ENCODE data around the gene TADA2A.
"Not testable (repeated sequence)": the region's sequence is repeated elsewhere in the genome, so short reads cannot be mapped to it uniquely, and the experiment has no call there.

The TADA2A gene

GRCh38 chr17:37400505-37400904 is 6.2 kb upstream of the TADA2A start:
- DNase-seq: no peak

DNA sequence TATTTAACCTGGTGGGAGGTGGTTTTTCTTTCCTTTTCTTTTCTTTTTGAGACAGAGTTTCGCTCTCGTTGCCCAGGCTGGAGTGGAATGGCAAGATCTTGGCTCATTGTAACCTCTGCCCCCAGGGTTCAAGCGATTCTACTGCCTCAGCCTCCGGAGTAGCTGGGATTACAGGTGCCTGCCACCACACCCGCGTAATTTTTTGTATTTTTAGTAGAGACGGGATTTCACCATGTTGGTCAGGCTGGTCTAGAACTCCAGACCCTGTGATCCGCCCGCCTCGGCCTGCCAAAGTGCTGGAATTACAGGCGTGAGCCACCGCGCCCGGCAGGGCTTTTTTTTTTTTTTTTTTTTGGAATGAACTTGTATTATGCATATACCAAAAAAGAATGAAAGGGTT is 1.2 kb upstream of the TADA2A start:
- not testable (repeated sequence) for DNase-seq

DNA sequence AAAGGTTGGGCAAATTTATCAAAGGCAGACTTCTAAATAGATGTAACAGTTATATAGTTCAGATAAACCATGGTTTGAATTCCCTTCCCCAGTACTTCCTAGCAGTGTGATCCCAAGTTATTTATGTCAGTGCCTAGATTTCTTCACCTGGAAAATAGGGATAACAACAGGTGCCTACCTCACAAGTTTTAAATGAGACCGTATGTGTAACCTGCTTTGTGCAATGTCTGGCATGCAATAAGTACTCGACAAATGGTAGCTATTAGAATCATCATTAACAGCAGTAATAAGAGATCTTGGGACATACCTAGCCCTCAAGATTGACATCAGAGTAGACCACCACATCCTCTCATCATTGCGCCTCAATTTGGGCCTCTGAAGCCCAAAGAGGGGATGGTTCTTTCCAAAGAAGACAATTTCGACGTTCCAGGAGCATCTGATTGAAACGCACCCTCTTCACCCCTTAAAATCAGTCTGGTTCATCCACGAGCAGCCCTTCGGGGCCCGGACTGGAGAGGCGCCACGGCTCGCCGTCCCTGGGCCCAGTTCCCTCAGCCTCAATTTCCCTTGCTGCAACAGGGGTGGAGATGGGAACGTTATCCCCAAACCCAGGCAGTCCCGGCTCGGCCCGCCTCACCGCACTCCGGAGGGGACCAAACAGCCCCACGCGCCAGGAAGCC is 591 bp upstream of the TADA2A start:
- no peak for DNase-seq

DNA sequence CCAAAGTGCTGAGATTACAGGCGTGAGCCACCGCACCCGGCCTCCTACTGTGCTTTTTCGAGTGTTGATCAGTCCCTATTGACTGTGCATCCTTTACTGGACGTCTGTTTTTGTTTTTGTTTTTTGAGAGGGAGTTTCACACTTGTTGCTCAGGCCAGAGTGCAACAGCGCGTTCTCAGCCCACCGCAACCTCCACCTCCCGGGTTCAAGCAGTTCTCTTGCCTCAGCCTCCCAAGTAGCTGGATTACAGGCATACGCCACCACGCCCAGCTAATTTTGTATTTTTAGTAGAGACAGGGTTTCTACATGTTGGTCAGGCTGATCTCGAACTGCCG is 1.4 kb downstream of the TADA2A start:
- not testable (repeated sequence) for DNase-seq

GRCh38 chr17:37410357-37410756 is 3.7 kb downstream of the TADA2A start:
- DNase-seq: no peak

DNA sequence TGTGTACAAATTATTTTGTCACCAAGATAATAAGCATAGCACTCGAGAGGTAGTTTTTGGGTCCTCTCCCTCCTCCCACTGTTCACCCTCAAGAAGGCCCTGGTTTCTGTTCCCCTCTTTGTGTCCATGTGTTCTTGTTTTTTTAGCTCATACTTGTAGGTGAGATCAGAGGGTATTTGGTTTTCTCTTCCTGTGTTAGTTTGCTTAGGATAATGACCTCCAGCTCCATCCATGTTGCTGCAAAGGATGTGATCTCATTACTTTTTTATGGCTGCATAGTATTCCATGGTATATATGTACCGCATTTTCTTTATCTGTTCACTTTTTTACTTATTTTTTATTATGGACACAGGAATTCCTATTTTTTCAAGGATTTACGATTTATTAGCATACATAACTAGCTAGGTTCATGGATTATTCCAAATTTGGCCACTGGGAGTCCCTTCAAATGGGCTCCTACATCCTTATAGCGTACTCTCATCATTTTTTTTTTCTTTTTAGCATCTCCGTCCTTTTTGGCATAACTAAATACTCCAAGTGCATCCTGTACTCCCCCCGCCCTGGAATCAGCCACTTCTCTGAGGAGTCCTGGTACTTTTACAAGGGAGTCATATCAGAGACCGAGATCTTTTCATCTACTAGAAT is 7.3 kb downstream of the TADA2A start:
- DNase-seq: no peak

DNA sequence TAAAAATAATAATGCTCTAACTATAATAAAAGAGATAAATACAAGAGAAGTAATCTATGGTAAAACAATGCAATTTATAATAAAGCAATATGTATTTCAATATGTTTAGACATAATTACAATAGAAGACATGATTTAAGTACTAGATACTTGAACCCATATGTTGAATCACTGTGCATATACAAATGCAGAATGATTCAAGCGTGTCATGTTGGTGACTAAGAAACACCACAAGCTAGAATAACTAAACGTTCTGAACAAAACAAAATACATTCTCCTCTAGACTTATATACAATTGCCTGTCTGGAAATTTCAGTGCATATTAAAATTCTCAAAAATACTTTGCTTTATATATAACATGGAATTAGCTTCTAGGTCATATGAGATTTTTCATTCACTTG is 11.2 kb downstream of the TADA2A start:
- DNase-seq: no peak

GRCh38 chr17:37422971-37423625 is 16.4 kb downstream of the TADA2A start:
- no peak for DNase-seq

- DNase-seq: no peak
Measured at GRCh38 chr17:37425268-37425667, 18.6 kb downstream of the TADA2A start.

- no peak for DNase-seq
Measured at GRCh38 chr17:37429039-37429438, 22.4 kb downstream of the TADA2A start.

DNA sequence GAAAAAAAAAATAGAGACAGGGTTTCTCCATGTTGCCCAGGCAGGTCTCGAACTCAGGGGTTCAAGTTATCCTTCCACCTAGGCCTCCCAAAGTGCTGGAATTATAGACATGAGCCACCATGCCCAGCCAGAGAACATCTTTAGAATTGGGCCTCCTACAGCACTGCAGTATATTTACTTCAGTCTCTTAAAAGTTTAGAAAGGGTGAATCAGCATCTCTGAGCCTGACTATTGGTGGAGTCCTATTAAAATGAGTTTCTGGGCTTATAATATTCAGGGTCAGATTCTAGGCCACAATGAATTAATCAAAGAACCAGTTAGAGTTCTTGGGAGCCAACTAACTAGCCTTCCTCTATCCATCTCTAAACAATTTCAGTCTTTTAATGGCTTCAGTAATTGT is 22.8 kb downstream of the TADA2A start:
- DNase-seq: no peak

DNA sequence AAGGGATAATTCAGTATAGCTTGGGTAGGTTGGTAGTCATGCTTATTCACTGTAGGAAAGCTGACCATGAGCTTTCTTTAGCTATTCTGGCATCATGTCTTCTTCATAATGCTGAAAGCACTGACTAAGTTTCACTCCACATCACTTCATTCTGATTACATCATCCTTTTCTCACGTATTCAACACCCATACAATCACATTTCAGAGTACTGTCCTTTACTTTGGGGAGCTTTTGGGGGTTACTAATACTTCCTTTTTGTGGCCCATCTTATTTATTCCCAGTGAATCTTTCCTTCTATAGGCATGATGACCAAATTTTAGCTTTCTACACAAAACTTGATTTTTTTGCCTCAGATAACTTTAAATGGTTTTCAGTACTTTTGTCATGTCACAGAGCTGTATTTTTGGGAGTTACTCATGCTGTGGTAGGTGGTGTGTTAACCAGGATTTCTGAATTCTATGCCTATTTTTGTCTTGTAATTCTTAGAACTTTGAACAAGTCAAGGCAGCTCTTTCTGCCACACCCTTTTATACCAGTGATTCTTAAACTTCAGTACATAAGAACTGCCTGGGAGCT is 23.5 kb downstream of the TADA2A start:
- DNase-seq: peak in 1 of 5 donors; percentile 74

GRCh38 chr17:37432671-37433070 is 26.0 kb downstream of the TADA2A start:
- no peak for DNase-seq

DNA sequence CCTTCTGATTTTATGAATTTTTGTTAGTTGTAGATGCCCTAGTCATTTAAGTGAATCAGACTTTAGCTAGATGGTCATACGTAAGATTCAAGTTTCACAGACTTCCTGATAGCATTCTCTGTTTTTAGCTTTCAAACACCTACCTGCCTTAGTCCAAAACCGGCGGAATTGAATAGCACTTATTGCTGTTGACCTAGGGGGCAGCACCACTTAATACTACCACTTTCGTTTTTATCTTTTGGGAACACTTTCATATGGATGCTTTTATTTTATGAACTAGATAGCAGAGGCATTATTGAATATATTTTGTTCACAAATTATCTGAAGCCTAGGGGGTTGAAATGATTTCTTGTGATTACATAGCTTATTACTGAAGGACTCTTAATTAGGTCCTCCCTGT is 31.5 kb downstream of the TADA2A start:
- DNase-seq: no peak

- peak in 1 of 5 donors; percentile 7 for DNase-seq
Measured at GRCh38 chr17:37440424-37440823, 33.7 kb downstream of the TADA2A start.

DNA sequence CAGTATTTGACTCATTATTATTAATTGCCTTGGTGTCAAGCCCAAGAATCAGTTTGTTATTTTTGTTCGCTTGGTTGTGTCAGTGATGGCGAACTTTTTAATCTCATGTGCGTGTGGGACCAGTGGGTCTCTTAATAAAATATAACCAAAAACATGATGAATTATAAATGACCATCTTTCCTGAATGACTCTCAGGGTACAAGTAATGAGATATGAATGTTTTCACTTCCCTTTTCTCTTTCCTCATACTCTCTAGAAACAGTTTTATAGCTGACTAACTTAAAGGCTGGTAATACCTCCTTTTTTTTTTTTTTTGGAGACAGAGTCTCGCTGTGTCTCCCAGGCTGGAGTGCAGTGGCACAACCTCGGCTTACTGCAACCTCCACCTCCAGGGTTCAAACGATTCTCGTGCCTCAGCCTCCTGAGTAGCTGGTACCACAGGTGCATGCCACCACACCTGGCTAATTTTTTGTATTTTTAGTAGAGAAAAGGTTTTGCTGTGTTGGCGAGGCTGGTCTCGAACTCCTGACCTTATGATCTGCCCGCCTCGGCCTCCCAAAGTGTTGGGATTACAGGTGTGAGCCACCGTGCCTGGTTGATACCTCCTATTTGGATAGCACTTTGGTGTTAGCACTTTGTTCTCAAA is 34.8 kb downstream of the TADA2A start:
- DNase-seq: not testable (repeated sequence)

GRCh38 chr17:37446027-37446426 is 39.3 kb downstream of the TADA2A start:
- no peak for DNase-seq

GRCh38 chr17:37447641-37448040 is 41.0 kb downstream of the TADA2A start:
- DNase-seq: no peak

- DNase-seq: no peak
Measured at GRCh38 chr17:37450112-37450511, 43.4 kb downstream of the TADA2A start.

- not testable (repeated sequence) for DNase-seq
Measured at GRCh38 chr17:37457801-37458200, 51.1 kb downstream of the TADA2A start.

- no peak for DNase-seq
Measured at GRCh38 chr17:37458805-37459204, 52.1 kb downstream of the TADA2A start.

DNA sequence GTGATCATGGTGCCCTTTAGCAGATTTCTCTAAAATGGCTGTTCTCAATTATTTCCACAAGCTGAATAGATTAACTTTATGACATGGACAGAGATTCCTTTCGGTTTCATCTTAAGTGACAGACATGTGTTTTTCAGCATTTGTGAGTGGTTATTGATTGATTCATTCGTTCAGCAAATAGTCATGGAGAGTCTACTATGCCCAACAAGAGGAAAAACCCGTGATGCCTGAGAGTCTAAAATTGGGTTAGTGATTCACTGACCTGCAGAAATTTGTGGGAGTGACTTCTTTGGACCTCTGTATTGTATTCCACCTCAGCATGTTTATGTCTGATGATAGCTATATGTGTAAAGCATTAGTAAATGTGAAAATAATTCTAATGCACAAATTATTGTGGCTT is 55.0 kb downstream of the TADA2A start:
- no peak for DNase-seq

GRCh38 chr17:37462492-37462891 is 55.8 kb downstream of the TADA2A start:
- DNase-seq: no peak

Measured in T-helper 1 cell (primary cell).